HepG2 (cell line): ENCODE measurements around the gene FAAP20. TPM values are rescaled to one million over a fixed set of nuclear protein-coding genes. Genes with fewer than 3 reads are reported as not detected.

Experiments used
- ARID5B ChIP-seq: IDR thresholded peaks from 2 replicates; pipeline ENCODE4 v1.4.0; 2020; ENCODE audit warnings: mild to moderate bottlenecking, missing genetic modification reagents
- ATAD3A ChIP-seq: sonication (generic); formaldehyde crosslinking; IDR thresholded peaks from 2 replicates; pipeline ENCODE4 v1.4.0; 2020; ENCODE audit warnings: missing genetic modification reagents
- ERF ChIP-seq: IDR thresholded peaks from 2 replicates; pipeline ENCODE4 v1.6.1; 2018; ENCODE audit warnings: missing biosample characterization, missing genetic modification reagents
- FOXP4 ChIP-seq: sonication (generic); formaldehyde crosslinking; IDR thresholded peaks from 2 replicates; pipeline ENCODE4 v1.4.0; 2020; ENCODE audit warnings: missing genetic modification reagents
- GABPA ChIP-seq, 2 experiments: IDR thresholded peaks; 2 replicates each; pipeline ENCODE4 v1.6.1; 2011 to 2016; ENCODE audit warnings: low read depth in 2 of 2, low read length in 1 of 2, missing biosample characterization in 1 of 2, missing genetic modification characterization in 1 of 2
- MAFK ChIP-seq, 2 experiments: IDR thresholded peaks in 1 of 2; conservative IDR thresholded peaks in 1 of 2; 2 replicates each; pipeline ENCODE4 v1.6.1; 2011; ENCODE audit warnings: improper control_type of control experiment in 2 of 2, low read length in 2 of 2
- NR2F1 ChIP-seq, 2 experiments: fragments of 450-650 bp in 1 of 2; formaldehyde crosslinking in 1 of 2; IDR thresholded peaks; 2 replicates each; pipeline versions ENCODE4 v1.5.0 to v1.6.1; 2016 to 2020; ENCODE audit warnings: mild to moderate bottlenecking in 1 of 2, missing compliant biosample characterization in 1 of 2, missing genetic modification reagents in 1 of 2, moderate library complexity in 1 of 2
- ONECUT2 ChIP-seq: sonication (generic); formaldehyde crosslinking; IDR thresholded peaks from 2 replicates; pipeline ENCODE4 v1.4.0; 2020; ENCODE audit warnings: missing genetic modification reagents
- POGZ ChIP-seq: sonication (generic); formaldehyde crosslinking; IDR thresholded peaks from 2 replicates; pipeline ENCODE4 v1.4.0; 2020; ENCODE audit warnings: mild to moderate bottlenecking, missing genetic modification reagents
- RAD21 ChIP-seq: fragments of 450-650 bp; formaldehyde crosslinking; IDR thresholded peaks from 2 replicates; pipeline ENCODE4 v1.5.0; 2020; ENCODE audit warnings: mild to moderate bottlenecking
- RCOR2 ChIP-seq: IDR thresholded peaks from 2 replicates; pipeline ENCODE4 v1.6.1; 2016; ENCODE audit warnings: missing biosample characterization, missing genetic modification reagents
- REST ChIP-seq, 2 experiments: IDR thresholded peaks; 2 replicates each; pipeline ENCODE4 v1.6.1; 2011 to 2012; ENCODE audit warnings: low read length in 2 of 2, borderline replicate concordance in 1 of 2, low read depth in 1 of 2, mild to moderate bottlenecking in 1 of 2, moderate library complexity in 1 of 2
- SNAPC2 ChIP-seq: sonication (generic); formaldehyde crosslinking; IDR thresholded peaks from 2 replicates; pipeline ENCODE4 v1.8.1; 2022; ENCODE audit warnings: mild to moderate bottlenecking, missing genetic modification reagents
- ZBTB8A ChIP-seq: sonication (generic); formaldehyde crosslinking; IDR thresholded peaks from 2 replicates; pipeline ENCODE4 v1.4.0; 2020; ENCODE audit warnings: mild to moderate bottlenecking, low read depth, missing genetic modification reagents, borderline replicate concordance
- ZC3H4 ChIP-seq: sonication (generic); formaldehyde crosslinking; IDR thresholded peaks from 2 replicates; pipeline ENCODE4 v1.4.0; 2020; ENCODE audit warnings: missing genetic modification reagents, borderline replicate concordance
- ZFP37 ChIP-seq: sonication (generic); formaldehyde crosslinking; IDR thresholded peaks from 2 replicates; pipeline ENCODE4 v1.4.0; 2020; ENCODE audit warnings: missing genetic modification reagents, borderline replicate concordance
- ZFYVE20 ChIP-seq: sonication (generic); formaldehyde crosslinking; IDR thresholded peaks from 2 replicates; pipeline ENCODE4 v1.8.0; 2023; ENCODE audit warnings: low read depth, mild to moderate bottlenecking, moderate library complexity, missing genetic modification reagents, borderline replicate concordance
- ZMAT3 ChIP-seq: sonication (generic); formaldehyde crosslinking; conservative IDR thresholded peaks from 2 replicates; pipeline ENCODE4 v1.7.0; 2021; ENCODE audit warnings: missing genetic modification reagents
- ZNF224 ChIP-seq: sonication (generic); formaldehyde crosslinking; IDR thresholded peaks from 2 replicates; pipeline ENCODE4 v1.5.0; 2020; ENCODE audit warnings: mild to moderate bottlenecking, missing genetic modification reagents
- ZNF567 ChIP-seq: sonication (generic); formaldehyde crosslinking; IDR thresholded peaks from 2 replicates; pipeline ENCODE4 v1.8.1; 2023; ENCODE audit warnings: mild to moderate bottlenecking, missing genetic modification reagents, borderline replicate concordance
- polyA plus RNA-seq, 8 experiments: library from polyadenylated mRNA; depleted of rRNA in 3 of 8; stranded (reverse) in 7 of 8; unstranded in 1 of 8; fragments of >200 nt; fragmentation: Illumina TruSeq in 4 of 8; extraction: Trizol in 4 of 8; gene quantifications; 2 replicates each; pipeline versions ENCODE4 v1.2.1 to v1.2.3, GENCODE V29; 2011 to 2016; ENCODE audit warnings: low read depth in 4 of 8, missing spikeins in 1 of 8, mixed read lengths in 1 of 8; ENCODE audit not compliant: insufficient read depth in 1 of 8
- total RNA-seq, 5 experiments: library from RNA; depleted of rRNA; stranded (reverse); fragments of >200 nt; fragmentation: Illumina TruSeq; extraction: Trizol; gene quantifications; 2 replicates each; pipeline ENCODE4 v1.2.3, GENCODE V29; 2016; ENCODE audit warnings: low read depth in 1 of 5

FAAP20 gene
- total and polyA plus RNA-seq, 2 of the 13 experiments (the other 11 are each of a cell fraction or from before 2014, with no cell fraction given) = 9.6 to 10.8 TPM

GRCh38 chr1:2193514-2194281 lies 874 bp downstream of the FAAP20 start (continued):
- TF ChIP-seq FOXP4 = no peak
- TF ChIP-seq ZMAT3 = no peak; the same call in 1 of the 2 replicates
- TF ChIP-seq SNAPC2 (CRISPR knock-in tag) = no peak
- no peak for TF ChIP-seq ONECUT2 (CRISPR knock-in tag)
- 0 out of 2 replicates have a peak, but pooled peaks have one; percentile 68 for TF ChIP-seq ZNF567
- no peak for TF ChIP-seq RAD21
- no peak for TF ChIP-seq REST (IDR thresholded peaks at IDR 0.05; ENCODE audit: borderline replicate concordance in 1 of 2, low read depth in 1 of 2, low read length in 2 of 2)
- no peak for TF ChIP-seq ZFP37 (CRISPR knock-in tag)
- no peak for TF ChIP-seq ERF
- TF ChIP-seq MAFK (conservative IDR thresholded peaks at IDR 0.05 in 1 of 2, IDR thresholded peaks at IDR 0.05 in 1 of 2; ENCODE audit: low read length in 2 of 2) = no peak
- TF ChIP-seq POGZ = no peak
- TF ChIP-seq ZFYVE20 = no peak
- no peak for TF ChIP-seq ARID5B (CRISPR knock-in tag)
- TF ChIP-seq ZC3H4 (CRISPR knock-in tag) = no peak
- peak in 1 of 2 experiments; percentile 20; a peak in 1 of 4 replicates for TF ChIP-seq NR2F1 (CRISPR knock-in tag; IDR thresholded peaks at IDR 0.05)
- no peak for TF ChIP-seq GABPA (IDR thresholded peaks at IDR 0.05; ENCODE audit: low read depth, low read length)
- TF ChIP-seq GABPA (CRISPR knock-in tag; IDR thresholded peaks at IDR 0.05; ENCODE audit: low read depth) = no peak
- TF ChIP-seq ATAD3A (CRISPR knock-in tag) = no peak
- no peak for TF ChIP-seq ZBTB8A (CRISPR knock-in tag)
- TF ChIP-seq RCOR2 (CRISPR knock-in tag) = no peak
- TF ChIP-seq ZNF224 = no peak
